Jurkat, Clone E6-1 (cell line): Measurements from ENCODE around the gene FGG.
"Not testable (repeated sequence)": the region's sequence is repeated elsewhere in the genome, so short reads cannot be mapped to it uniquely, and the experiment has no call there.

Experiments
- DNase-seq: peaks from one replicate; pipeline ENCODE4 v3.0.0-alpha.2; 2011; ENCODE audit warnings: low read depth, low spot score
- H3K4me3 ChIP-seq: 2 replicates; pipeline ENCODE4 v1.5.1; 2011; ENCODE audit warnings: mild to moderate bottlenecking, low read length, control low read depth, moderate library complexity

The FGG gene

GRCh38 chr4:154615211-154615610 is 2.8 kb upstream of the FGG start:
- no peak for DNase-seq
- H3K4me3 ChIP-seq, result no peak overlapping the region

DNA sequence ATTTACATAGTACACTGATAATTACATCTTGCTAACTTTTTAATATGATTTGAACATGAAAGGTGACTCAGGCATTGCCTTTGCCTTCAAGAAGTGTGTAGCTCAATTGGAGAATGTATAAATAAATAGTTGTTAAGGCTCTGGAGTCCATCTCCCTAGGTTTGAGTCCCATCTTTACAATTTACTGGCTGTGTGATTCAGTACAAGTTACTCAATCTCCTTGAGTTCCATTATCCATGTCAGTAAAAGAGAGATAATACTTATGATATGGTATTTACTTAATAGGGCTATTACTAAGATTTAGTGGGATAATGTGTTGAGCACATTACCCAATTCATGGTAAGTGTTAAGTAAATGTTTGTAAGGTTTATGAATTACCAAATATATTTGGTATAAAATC is 1.9 kb upstream of the FGG start:
- no peak overlapping the region for H3K4me3 ChIP-seq
- DNase-seq, result no peak

DNA sequence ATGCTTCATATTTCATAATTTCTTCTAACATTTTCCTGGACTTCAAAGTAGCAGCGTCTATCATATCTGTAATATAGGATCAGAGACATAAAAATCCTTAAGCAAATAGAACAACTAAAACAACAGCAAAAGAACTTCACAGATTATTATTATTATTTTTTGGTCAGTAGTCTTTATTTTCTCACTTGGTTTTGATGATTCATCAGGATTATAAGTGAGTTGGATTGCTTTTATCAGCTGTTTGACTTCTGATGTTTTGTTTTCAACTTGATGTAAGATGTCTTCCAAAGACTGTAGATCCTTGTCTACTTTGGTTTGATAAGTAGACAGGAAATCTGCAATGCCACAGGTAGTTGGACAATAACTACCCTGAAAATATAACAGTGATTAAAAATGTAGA is 623 bp downstream of the FGG start:
- no peak overlapping the region for H3K4me3 ChIP-seq

GRCh38 chr4:154610582-154610981 is 1.9 kb downstream of the FGG start:
- H3K4me3 ChIP-seq, result no peak overlapping the region
- no peak for DNase-seq

More for the DNA sequence above, 623 bp downstream of the FGG start:
- DNase-seq, result no peak

DNA sequence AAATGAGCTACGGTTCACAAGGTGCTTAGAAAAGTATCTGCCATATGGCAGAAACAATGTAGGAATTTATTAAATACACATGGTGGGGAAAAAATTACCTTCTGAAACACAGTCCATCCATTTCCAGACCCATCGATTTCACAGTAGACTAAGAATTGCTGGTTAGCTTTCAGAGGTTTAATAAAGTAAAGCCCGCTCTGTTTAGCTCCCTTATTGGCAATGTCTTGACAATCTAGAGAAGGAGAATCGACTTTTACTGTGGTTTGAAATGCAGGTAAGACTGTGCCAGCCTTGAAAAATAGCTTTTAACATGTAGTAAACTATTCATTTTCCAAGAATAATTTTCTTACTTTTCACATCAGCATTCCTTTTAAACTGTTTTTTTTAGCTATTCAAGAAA is 2.9 kb downstream of the FGG start:
- no peak for DNase-seq
- H3K4me3 ChIP-seq, result no peak overlapping the region

GRCh38 chr4:154608361-154609252 is 3.8 kb downstream of the FGG start:
- H3K4me3 ChIP-seq, result no peak overlapping the region

DNA sequence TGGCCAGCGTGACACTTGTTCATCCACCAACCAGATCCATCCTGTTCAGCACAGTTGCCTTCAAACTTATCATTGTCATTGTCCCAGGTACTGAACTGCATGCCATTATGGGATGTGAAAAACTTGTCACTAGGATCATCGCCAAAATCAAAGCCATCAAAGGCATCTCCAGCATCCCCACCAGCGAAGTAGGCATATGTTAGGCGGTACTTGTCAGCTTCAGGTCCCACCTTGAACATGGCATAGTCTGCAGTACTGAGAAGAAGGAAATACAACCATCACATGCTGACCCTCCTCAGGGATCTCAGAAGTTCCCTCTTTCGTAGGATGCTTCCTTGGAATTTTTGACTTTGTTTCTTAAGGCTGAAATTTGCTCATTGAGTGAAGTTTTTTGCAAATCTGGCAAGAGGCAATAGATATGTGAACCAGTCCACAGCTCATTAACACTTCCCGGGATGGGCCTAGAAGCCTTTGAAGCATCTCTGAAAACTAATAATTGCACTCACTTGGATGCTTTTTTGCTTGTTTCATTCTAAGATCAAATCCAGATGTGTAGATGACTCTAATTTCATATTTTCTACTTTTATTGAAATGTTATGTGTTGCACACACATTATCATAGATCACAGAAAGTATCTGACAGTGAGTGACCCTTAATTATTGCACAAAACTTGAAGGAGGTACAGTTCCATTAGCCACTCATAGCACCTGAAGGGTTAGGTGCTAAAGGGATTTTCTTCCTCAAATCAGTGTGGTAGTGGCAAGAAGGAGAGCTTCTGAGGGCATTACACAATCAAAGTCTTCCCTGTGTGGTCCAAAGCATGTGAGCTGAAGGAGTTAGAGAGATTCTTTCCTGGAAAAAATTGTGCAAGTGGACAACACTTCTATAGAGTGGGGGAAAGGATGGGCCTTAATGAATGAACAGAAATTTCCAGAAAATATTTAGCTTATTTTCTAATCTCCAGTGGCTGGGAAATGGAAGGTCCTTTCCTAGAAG is 5.4 kb downstream of the FGG start:
- H3K4me3 ChIP-seq, result no peak overlapping the region
- no peak for DNase-seq

More at GRCh38 chr4:154608361-154609252, 3.8 kb downstream of the FGG start:
- no peak for DNase-seq

GRCh38 chr4:154604696-154605200 is 7.7 kb downstream of the FGG start:
- no peak overlapping the region for H3K4me3 ChIP-seq
- DNase-seq, result no peak

DNA sequence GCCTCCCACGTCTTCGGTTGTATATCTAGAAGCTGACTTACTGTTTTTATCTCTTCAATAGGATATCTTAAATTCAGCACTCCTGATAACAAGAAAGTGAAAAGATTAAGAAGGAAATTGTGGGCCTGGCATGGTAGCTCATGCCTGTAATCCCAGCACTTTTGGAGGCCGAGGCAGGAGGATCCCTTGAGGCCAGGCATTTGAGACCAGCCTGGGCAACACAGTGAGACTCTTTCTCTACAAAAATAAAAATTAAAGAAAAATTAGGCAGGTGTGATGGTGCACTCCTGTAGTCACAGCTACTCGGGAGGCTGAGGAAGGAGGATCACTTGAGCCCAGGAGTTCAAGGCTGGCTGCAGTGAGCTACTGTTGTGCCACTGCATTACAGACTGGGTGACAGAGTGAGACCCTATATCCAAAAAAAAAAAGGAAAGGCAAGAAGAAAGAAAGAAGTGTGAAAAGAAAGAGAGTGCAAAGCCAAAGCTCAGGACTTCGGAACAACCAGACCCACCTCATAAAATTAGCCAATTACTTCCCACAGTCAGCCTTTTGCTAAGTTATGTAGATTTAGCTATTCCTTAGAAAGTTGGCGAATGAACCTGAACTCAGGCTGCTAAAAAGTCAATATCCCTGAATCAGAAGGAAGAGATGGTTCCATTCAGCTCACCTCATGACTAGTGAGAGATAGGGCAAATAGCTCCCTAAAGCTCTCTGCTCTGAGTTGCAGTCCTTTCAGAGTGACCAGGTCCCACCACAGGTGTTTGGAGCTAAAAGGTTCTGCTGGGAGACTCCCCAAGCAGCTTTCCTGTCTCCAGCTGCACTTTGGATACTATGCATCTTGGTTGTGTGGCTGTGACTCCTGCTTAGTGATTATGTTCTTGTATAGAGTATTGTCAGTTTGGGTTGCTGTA is 9.2 kb downstream of the FGG start:
- no peak overlapping the region for H3K4me3 ChIP-seq
- DNase-seq, result no peak

DNA sequence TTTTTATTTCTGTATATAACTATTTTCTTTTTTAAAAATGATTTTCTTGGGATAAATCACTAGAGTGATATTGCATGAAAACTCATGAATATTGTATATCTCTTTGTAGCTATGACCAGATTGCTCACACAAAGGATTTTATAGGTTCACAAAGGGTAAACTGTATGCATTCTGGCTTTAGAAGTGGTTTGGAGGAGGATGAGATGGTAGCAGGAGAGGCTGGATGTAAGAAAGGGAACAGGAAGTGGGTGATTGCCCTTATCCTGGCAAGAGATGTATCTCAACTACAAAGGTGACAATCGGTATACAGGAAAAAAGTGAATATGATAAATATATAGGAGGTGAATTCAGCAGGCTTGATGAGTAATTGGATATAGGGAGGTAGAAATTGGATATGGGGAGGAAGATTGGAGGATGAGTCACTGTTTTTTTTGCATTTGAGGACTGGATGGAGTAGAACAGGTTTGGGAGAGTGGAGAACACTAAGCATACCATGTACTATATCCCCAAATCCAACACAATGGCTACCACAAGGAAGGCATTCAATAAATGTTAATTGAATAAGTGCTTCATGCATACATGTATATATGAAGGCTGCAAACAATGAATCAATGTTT is 9.9 kb downstream of the FGG start:
- DNase-seq, result peak; percentile 53
- no peak overlapping the region for H3K4me3 ChIP-seq

- H3K4me3 ChIP-seq, result no peak overlapping the region
- DNase-seq, result no peak
Measured at GRCh38 chr4:154597798-154598774, 14.4 kb downstream of the FGG start.

DNA sequence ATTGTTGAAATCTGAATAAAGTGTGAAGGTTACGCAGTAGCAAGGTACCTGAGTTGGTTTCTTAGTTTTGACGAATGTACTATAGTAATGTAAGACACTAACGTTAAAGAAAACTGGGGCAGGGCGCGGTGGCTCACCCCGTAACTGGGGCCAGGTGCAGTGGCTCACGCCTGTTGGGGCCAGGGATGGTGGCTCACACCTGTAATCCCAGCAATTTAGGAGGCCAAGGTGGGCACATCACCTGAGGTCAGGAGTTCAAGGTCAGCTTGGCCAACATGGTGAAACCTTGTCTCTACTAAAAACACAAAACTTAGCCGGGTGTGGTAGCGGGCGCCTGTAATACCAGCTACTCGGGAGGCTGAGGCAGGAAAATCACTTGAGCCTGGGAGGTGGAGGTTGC is 15.2 kb downstream of the FGG start:
- DNase-seq, H3K4me3 ChIP-seq: not testable (repeated sequence)

- no peak overlapping the region for H3K4me3 ChIP-seq
- DNase-seq, result no peak
Measured at GRCh38 chr4:154595807-154596206, 16.6 kb downstream of the FGG start.

DNA sequence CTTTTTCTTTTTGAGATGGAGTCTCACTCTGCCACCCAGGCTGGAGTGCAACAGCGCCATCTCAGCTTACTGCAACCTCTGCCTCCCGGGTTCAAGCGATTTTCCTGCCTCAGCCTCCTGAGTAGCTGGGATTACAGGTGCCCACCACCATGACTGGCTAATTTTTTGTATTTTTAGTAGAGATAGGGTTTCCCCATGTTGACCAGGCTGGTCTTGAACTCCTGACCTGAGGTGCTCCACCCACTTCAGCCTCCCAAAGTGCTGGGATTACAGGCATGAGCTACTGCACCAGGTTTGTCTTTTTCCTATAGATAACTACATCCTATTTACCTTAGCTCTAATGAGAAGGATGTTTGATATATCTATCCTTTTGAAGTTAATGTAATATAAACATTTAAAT is 18.1 kb downstream of the FGG start:
- DNase-seq, H3K4me3 ChIP-seq: not testable (repeated sequence)

- no peak overlapping the region for H3K4me3 ChIP-seq
Measured at GRCh38 chr4:154593868-154594267, 18.6 kb downstream of the FGG start.

GRCh38 chr4:154591890-154592289 is 20.6 kb downstream of the FGG start:
- no peak overlapping the region for H3K4me3 ChIP-seq
- no peak for DNase-seq

More at GRCh38 chr4:154593868-154594267, 18.6 kb downstream of the FGG start:
- no peak for DNase-seq

GRCh38 chr4:154590329-154591006 is 22.0 kb downstream of the FGG start, which contains the start of gene FGA:
FGA (minus strand) TSS chr4:154590742; CDS start chr4:154590687, 55 bp downstream.
- no peak within 1 kb of the TSS for H3K4me3 ChIP-seq
- no peak for DNase-seq
